MCF 10A (cell line): ENCODE measurements around the gene SLC1A5. TPM values are rescaled to one million over a fixed set of nuclear protein-coding genes. Genes with fewer than 3 reads are reported as not detected.

Experiments
- BruUV-seq: library from RNA; stranded (reverse); fragments of 400-500 nt; replicated peaks from 2 replicates; lab custom pipeline; 2021; lab: Mats Ljungman, UMichigan
- CTCF ChIA-PET: fragments of 300-600 bp; sonication (Branson Sonifier 250); formaldehyde crosslinking; extraction: SDS; loops from one replicate; lab custom pipeline; 2021; ENCODE audit warnings: antibody characterized with exemption, inconsistent platforms; lab: Yijun Ruan, JAX
- POLR2A ChIA-PET: fragments of 300-600, 350-650 bp; sonication (Branson Sonifier 250); formaldehyde crosslinking; extraction: SDS; loops from one replicate; lab custom pipeline; 2020; ENCODE audit warnings: antibody characterized with exemption, inconsistent platforms; lab: Yijun Ruan, JAX
- DNase-seq: peaks from one replicate; pipeline ENCODE4 v3.0.0-alpha.2; 2018; ENCODE audit not compliant: unreplicated experiment
- H3K27ac Mint-ChIP-seq: one replicate; pipeline ENCODE4 v1.8.0; 2022; ENCODE audit warnings: mild to moderate bottlenecking, low read depth, mixed read lengths; ENCODE audit not compliant: unreplicated experiment
- H3K27me3 Mint-ChIP-seq: one replicate; pipeline ENCODE4 v1.8.0; 2022; ENCODE audit warnings: mixed read lengths; ENCODE audit not compliant: insufficient read depth, unreplicated experiment
- H3K36me3 Mint-ChIP-seq: one replicate; pipeline ENCODE4 v1.8.0; 2022; ENCODE audit warnings: mild to moderate bottlenecking, moderate library complexity, mixed read lengths; ENCODE audit not compliant: insufficient read depth, unreplicated experiment
- H3K4me1 Mint-ChIP-seq: one replicate; pipeline ENCODE4 v1.8.0; 2022; ENCODE audit warnings: mixed read lengths; ENCODE audit not compliant: insufficient read depth, unreplicated experiment
- H3K4me3 Mint-ChIP-seq: one replicate; pipeline ENCODE4 v1.8.0; 2022; ENCODE audit warnings: mild to moderate bottlenecking, moderate library complexity, mixed read lengths; ENCODE audit not compliant: unreplicated experiment
- H3K9me3 Mint-ChIP-seq: one replicate; pipeline ENCODE4 v1.8.0; 2022; ENCODE audit warnings: mixed read lengths; ENCODE audit not compliant: unreplicated experiment
- CTCF ChIP-seq: fragments of 200-600 bp; IDR thresholded peaks from one replicate; pipeline ENCODE4 v1.8.0; 2022; ENCODE audit warnings: antibody characterized with exemption, mild to moderate bottlenecking; ENCODE audit not compliant: unreplicated experiment
- intact Hi-C: fragments of 100-400 bp; cut with micrococcal nuclease; formaldehyde crosslinking; loops from 2 replicates; pipeline ENCODE4 v1.14.1; 2022
- total RNA-seq: library from RNA; stranded (reverse); gene quantifications from 2 replicates; pipeline ENCODE4 v1.2.3, GENCODE V29; 2022

The SLC1A5 gene
- total RNA-seq, 1 experiment from 2014 or later = 417 TPM

GRCh38 chr19:46803555-46803954, 15.2 kb upstream of the SLC1A5 start:
- CTCF ChIA-PET = no interaction called here
- intact Hi-C loops = no loop called here
- POLR2A ChIA-PET = interaction anchor here (0.9 kb wide), 1 partner anchor 45 kb away, joined by 3 read pairs; no protein-coding TSS in a partner anchor
- Mint-ChIP-seq H3K4me3 (no peak overlapping the region), H3K27ac (no peak overlapping the region), H3K4me1 (no peaks in the 10 kb centered on the region), H3K27me3 (no peaks in the 10 kb centered on the region), H3K36me3 (no peaks in the 10 kb centered on the region), H3K9me3 (no peaks in the 10 kb centered on the region)
- TF ChIP-seq CTCF = no peak
- DNase-seq = no peak
- BruUV-seq = no TSS peak

- ChIA-PET POLR2A (no interaction called here), CTCF (no interaction called here)
- intact Hi-C loops = no loop called here
- no peak overlapping the region for H3K27ac Mint-ChIP-seq
- H3K9me3 Mint-ChIP-seq = no peaks in the 10 kb centered on the region
- TF ChIP-seq CTCF = no peak
- BruUV-seq = no TSS peak
- no peak overlapping the region for H3K4me3 Mint-ChIP-seq
- no peaks in the 10 kb centered on the region for H3K27me3 Mint-ChIP-seq
- H3K36me3 Mint-ChIP-seq = no peaks in the 10 kb centered on the region
- H3K4me1 Mint-ChIP-seq = no peaks in the 10 kb centered on the region
- no peak for DNase-seq
These were observed 13.8 kb upstream of the SLC1A5 start for GRCh38 chr19:46802152-46802551.

- Mint-ChIP-seq H3K27me3 (no peaks in the 10 kb centered on the region), H3K27ac (no peak overlapping the region), H3K36me3 (no peaks in the 10 kb centered on the region), H3K9me3 (no peaks in the 10 kb centered on the region), H3K4me1 (peaks cover 6% of the 10 kb centered on the region), H3K4me3 (no peak overlapping the region)
- no TSS peak for BruUV-seq
- intact Hi-C loops = no loop called here
- CTCF ChIA-PET = interaction anchor here (1.1 kb wide), 1 partner anchor 42 kb away, joined by 3 read pairs; no protein-coding TSS in a partner anchor
- no peak for TF ChIP-seq CTCF
- DNase-seq = no peak
- POLR2A ChIA-PET = no interaction called here
These were observed 10.3 kb upstream of the SLC1A5 start for GRCh38 chr19:46798713-46799112.

GRCh38 chr19:46797881-46798280, 9.5 kb upstream of the SLC1A5 start:
- ChIA-PET POLR2A (interaction anchor here (0.8 to 2.8 kb wide), 4 partner anchors 10 to 40 kb away, joined by 3 to 14 read pairs (median 10); partner anchors contain the start of gene SLC1A5), CTCF (interaction anchor here (0.7 kb wide), 2 partner anchors 10 to 43 kb away, joined by 3 read pairs; partner anchors contain the start of gene SLC1A5)
- Mint-ChIP-seq H3K9me3 (no peaks in the 10 kb centered on the region), H3K4me1 (peaks cover 6% of the 10 kb centered on the region), H3K4me3 (no peak overlapping the region), H3K36me3 (no peaks in the 10 kb centered on the region), H3K27ac (no peak overlapping the region), H3K27me3 (no peaks in the 10 kb centered on the region)
- intact Hi-C loops = no loop called here
- TF ChIP-seq CTCF = no peak
- no TSS peak for BruUV-seq
- no peak for DNase-seq
